Lower leg skin (tissue), 4 donors: ENCODE results near the gene FCHO1. TPM values are rescaled to one million over a fixed set of nuclear protein-coding genes. Genes with fewer than 3 reads are reported as not detected.

Experiments
- DNase-seq, 2 donors: peaks; one replicate each; pipeline ENCODE4 v3.0.0-alpha.2; 2019; ENCODE audit warnings: low spot score in 2 of 2
- H3K4me3 ChIP-seq: fragments of 200-600 bp; sonication (generic); 2 replicates; pipeline ENCODE4 v1.5.1; 2017; ENCODE audit warnings: mild to moderate bottlenecking, low read depth; ENCODE audit not compliant: poor library complexity, severe bottlenecking
- POLR2A ChIP-seq, 2 donors: fragments of 450-650 bp; IDR thresholded peaks; one replicate each; pipeline ENCODE4 v1.6.1; 2016 to 2017; ENCODE audit warnings: antibody characterized with exemption in 2 of 2, mild to moderate bottlenecking in 1 of 2, moderate library complexity in 1 of 2
- WGBS, 2 donors: methylation state at CpG; one replicate each; pipeline ENCODE4 v1.1.5; 2018; 5-methylcytosine and 5-hydroxymethylcytosine counted together
- intact Hi-C: fragments of 100-400 bp; cut with DNase I; formaldehyde crosslinking; loops from one replicate; pipeline ENCODE4 v1.15.0; 2023; ENCODE audit warnings: low total_unique reads
- total RNA-seq, 4 donors: library from RNA; depleted of rRNA; stranded (reverse); fragments of >200 nt; gene quantifications; one replicate each; pipeline ENCODE4 v1.1.0, GENCODE V29; 2016
- TF ChIP-seq, protein P1 (sequence below), 3 donors: fragments of 450-650 bp; IDR thresholded peaks; one replicate each; pipeline ENCODE4 v1.5.1; 2016; ENCODE audit warnings: antibody characterized with exemption in 3 of 3, mild to moderate bottlenecking in 3 of 3, moderate library complexity in 2 of 3

The FCHO1 gene, protein sequence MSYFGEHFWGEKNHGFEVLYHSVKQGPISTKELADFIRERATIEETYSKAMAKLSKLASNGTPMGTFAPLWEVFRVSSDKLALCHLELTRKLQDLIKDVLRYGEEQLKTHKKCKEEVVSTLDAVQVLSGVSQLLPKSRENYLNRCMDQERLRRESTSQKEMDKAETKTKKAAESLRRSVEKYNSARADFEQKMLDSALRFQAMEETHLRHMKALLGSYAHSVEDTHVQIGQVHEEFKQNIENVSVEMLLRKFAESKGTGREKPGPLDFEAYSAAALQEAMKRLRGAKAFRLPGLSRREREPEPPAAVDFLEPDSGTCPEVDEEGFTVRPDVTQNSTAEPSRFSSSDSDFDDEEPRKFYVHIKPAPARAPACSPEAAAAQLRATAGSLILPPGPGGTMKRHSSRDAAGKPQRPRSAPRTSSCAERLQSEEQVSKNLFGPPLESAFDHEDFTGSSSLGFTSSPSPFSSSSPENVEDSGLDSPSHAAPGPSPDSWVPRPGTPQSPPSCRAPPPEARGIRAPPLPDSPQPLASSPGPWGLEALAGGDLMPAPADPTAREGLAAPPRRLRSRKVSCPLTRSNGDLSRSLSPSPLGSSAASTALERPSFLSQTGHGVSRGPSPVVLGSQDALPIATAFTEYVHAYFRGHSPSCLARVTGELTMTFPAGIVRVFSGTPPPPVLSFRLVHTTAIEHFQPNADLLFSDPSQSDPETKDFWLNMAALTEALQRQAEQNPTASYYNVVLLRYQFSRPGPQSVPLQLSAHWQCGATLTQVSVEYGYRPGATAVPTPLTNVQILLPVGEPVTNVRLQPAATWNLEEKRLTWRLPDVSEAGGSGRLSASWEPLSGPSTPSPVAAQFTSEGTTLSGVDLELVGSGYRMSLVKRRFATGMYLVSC
- 10 to 100 TPM; 38.7 to 78.4 (median 56.3) TPM for total RNA-seq

DNA sequence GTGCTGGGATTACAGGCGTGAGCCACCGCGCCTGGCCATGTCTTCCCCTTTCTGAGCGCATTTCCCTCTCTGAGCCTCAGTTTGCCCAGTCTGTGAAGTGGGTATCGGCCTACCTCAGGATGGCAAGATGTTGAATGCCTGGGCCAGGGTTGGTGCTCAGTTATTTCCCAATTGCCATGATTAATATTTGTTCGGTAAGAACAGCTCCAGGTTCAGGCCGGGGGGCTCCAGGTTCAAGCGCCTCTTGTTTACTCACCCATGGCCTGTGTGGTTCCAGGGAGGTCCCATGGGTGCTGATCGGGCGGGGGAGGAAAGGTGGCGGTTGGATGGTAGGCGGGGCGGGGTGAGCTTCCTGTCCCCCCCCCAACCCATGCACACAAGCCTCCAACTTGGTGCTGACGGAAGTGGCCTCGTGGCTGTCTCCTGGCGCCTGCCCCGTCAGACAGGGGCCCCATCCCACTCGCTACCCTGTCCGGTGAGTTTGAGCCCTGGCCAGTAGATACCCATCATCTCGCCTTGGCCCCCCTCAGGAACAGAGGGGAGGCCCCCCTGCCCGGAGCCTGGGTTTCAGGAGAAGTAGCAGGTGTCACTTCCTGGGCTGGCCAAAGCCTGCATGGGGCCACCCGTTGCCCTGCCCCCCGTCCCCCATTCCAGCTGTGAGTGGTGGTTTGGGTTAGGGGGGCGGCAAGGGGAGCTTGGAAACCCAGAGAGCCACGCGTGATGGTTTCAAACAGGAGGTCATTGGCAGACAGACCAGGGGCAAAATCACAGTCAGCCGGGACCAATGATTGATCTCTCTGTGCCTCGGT, at the start of gene FCHO1:
FCHO1 (plus strand) TSS at position 375 of the 809 bp plus-strand sequence. CDS start 3,688 bp downstream, outside the sequence.
- intact Hi-C loops = no loop called here
- DNase-seq = no peak
- 59 to 63% methylated on average over 25 to 27 of the region's 28 CpGs for WGBS, 2 donors
- no peak within 1 kb of the TSS for H3K4me3 ChIP-seq
- TF ChIP-seq, protein P1, sequence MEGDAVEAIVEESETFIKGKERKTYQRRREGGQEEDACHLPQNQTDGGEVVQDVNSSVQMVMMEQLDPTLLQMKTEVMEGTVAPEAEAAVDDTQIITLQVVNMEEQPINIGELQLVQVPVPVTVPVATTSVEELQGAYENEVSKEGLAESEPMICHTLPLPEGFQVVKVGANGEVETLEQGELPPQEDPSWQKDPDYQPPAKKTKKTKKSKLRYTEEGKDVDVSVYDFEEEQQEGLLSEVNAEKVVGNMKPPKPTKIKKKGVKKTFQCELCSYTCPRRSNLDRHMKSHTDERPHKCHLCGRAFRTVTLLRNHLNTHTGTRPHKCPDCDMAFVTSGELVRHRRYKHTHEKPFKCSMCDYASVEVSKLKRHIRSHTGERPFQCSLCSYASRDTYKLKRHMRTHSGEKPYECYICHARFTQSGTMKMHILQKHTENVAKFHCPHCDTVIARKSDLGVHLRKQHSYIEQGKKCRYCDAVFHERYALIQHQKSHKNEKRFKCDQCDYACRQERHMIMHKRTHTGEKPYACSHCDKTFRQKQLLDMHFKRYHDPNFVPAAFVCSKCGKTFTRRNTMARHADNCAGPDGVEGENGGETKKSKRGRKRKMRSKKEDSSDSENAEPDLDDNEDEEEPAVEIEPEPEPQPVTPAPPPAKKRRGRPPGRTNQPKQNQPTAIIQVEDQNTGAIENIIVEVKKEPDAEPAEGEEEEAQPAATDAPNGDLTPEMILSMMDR (IDR thresholded peaks at IDR 0.05) = no peak
- no peak for TF ChIP-seq POLR2A (IDR thresholded peaks at IDR 0.05)

DNA sequence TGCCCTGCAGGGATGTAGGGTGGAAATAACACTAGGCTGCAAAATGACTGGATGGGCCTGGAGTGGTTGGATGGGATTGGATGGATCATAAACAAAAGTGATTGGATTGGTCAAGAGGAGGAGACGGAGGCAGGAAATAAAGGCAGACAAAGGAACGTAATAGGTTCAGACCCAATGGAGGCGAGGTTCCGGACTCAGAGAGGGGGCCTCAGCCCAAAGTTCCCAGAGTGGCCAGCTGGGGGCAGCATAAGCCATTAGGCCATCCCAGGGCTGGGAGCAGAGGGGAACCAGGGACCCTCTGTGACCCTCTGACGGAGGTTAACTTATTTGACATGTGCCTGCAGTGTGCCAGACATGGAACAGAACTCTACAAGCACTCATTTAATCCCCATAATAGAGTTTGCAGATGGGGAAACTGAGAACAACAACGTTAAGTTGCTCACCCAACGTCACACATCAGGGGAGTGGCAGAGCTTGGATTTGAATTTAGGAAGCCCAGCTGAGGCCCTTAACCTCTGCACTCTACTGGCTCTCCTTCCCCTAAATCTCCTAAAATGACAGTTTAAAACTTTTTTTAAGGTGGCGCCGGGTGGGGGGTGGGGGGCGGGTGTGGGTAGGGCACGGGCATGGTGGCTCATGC, 47.3 kb upstream of the FCHO1 start:
- intact Hi-C loops = loop anchor here (10.0 kb wide), 1 partner anchor 151 kb away; the partner anchor contains the start of gene RPL18A
- no peak for DNase-seq
- no peak overlapping the region for H3K4me3 ChIP-seq
- no peak for TF ChIP-seq POLR2A (IDR thresholded peaks at IDR 0.05)
- TF ChIP-seq, protein P1 (IDR thresholded peaks at IDR 0.05) = no peak
- 39 to 56% methylated on average over 11 of the region's 11 CpGs for WGBS, 2 donors

- intact Hi-C loops = loop anchor here (10.0 kb wide), 1 partner anchor 148 kb away; the partner anchor contains the start of gene RPL18A
These were observed 44.5 kb upstream of the FCHO1 start for GRCh38 chr19:17706750-17707181.

DNA sequence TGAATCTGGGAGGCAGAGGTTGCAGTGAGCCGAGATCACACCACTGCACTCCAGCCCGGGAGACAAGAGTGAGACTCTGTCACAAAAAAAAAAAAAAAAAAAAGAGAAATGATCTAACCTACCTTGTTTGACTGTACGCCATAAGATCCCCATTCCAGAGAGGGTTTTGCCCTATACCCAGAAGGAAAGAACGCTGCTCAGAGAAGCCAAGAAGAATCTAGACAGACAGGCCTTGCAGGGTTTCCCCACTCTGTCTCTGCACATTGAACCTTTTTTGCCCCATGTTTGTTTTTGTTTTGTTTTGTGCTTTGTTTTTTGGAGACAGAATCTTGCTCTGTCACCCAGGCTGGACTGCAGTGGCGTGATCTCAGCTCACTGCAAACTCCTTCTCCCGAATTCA, 39.4 kb upstream of the FCHO1 start:
- H3K4me3 ChIP-seq = no peak overlapping the region
- intact Hi-C loops = no loop called here
- no peak for DNase-seq
- WGBS, 2 donors = 36 to 43% methylated on average over 6 of the region's 6 CpGs
- TF ChIP-seq POLR2A (IDR thresholded peaks at IDR 0.05) = no peak
- TF ChIP-seq, protein P1 (IDR thresholded peaks at IDR 0.05) = no peak

More at GRCh38 chr19:17706750-17707181, 44.5 kb upstream of the FCHO1 start:
- TF ChIP-seq POLR2A (IDR thresholded peaks at IDR 0.05) = no peak
- no peak for DNase-seq
- WGBS, 2 donors = 31 to 33% methylated on average over 15 to 17 of the region's 17 CpGs
- H3K4me3 ChIP-seq = no peak overlapping the region

GRCh38 chr19:17716309-17716929, 34.9 kb upstream of the FCHO1 start:
- DNase-seq = no peak
- 66 to 81% methylated on average over 4 of the region's 4 CpGs for WGBS, 2 donors
- intact Hi-C loops = no loop called here
- TF ChIP-seq POLR2A (IDR thresholded peaks at IDR 0.05) = no peak
- no peak overlapping the region for H3K4me3 ChIP-seq
